Adrenal gland (tissue), 5 donors: ENCODE measurements around the gene ATP1B3.

Experiments
- POLR2A ChIP-seq, 2 donors: fragments of 450-650 bp; IDR thresholded peaks; one replicate each; pipeline ENCODE4 v1.6.1; 2017; ENCODE audit warnings: antibody characterized with exemption in 2 of 2, mild to moderate bottlenecking in 2 of 2, moderate library complexity in 1 of 2
- TF ChIP-seq, protein P1 (sequence below), 6 experiments: fragments of 450-650 bp in 4 of 6; fragments of 200-600 bp in 2 of 6; sonication (generic) in 1 of 6; IDR thresholded peaks; 1 replicate in 5 of 6; 2 replicates in 1 of 6; pipeline versions ENCODE4 v1.5.1 to v1.8.0; 2016 to 2021; ENCODE audit warnings: antibody characterized with exemption in 6 of 6, mild to moderate bottlenecking in 2 of 6, moderate library complexity in 1 of 6
- donor health status: DM: no; HTN: no; CAD: no.

DNA sequence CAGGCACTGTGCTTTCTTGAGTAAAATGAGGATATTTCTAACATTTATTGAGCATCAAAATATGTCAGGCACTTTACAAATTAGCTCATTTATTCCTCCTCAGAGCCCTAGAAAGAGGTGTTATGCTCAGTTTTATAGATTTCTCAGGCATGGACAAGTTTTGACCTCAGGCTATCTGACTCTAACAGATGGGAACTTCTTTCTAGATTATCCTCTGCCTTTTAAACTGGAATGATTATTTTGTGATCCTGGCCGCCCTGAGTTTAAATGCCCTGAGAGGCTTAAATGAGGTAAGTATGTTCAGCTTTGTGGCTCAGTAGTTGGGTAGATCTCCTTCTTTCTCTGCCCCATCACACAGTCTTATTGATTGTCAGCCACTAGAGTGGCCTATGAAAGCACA lies 32.3 kb upstream of the ATP1B3 start:
- TF ChIP-seq, protein P1, sequence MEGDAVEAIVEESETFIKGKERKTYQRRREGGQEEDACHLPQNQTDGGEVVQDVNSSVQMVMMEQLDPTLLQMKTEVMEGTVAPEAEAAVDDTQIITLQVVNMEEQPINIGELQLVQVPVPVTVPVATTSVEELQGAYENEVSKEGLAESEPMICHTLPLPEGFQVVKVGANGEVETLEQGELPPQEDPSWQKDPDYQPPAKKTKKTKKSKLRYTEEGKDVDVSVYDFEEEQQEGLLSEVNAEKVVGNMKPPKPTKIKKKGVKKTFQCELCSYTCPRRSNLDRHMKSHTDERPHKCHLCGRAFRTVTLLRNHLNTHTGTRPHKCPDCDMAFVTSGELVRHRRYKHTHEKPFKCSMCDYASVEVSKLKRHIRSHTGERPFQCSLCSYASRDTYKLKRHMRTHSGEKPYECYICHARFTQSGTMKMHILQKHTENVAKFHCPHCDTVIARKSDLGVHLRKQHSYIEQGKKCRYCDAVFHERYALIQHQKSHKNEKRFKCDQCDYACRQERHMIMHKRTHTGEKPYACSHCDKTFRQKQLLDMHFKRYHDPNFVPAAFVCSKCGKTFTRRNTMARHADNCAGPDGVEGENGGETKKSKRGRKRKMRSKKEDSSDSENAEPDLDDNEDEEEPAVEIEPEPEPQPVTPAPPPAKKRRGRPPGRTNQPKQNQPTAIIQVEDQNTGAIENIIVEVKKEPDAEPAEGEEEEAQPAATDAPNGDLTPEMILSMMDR (IDR thresholded peaks at IDR 0.05) = no peak
- TF ChIP-seq POLR2A (IDR thresholded peaks at IDR 0.05) = no peak
